ENCODE measurements around the gene APPBP2. TPM values are rescaled to one million over a fixed set of nuclear protein-coding genes. Genes with fewer than 3 reads are reported as not detected.

The APPBP2 gene
- total and polyA plus RNA-seq, 2 of the 8 experiments (the other 6 are each of a cell fraction or from before 2014, with no cell fraction given) = 3.3 to 18.0 TPM

GRCh38 chr17:60534010-60534555 lies 8.0 kb upstream of the APPBP2 start:
- CTCF ChIA-PET (ENCODE audit: partially characterized antibody) = interaction anchor here (0.6 kb wide), 1 partner anchor 134 kb away, joined by 5 read pairs; no protein-coding TSS in a partner anchor
- Histone ChIP-seq H3K23ac (ENCODE audit: insufficient read length) (no peak overlapping the region), H2AK5ac (ENCODE audit: low read depth, low read length) (no peak overlapping the region), H3K56ac (replicated peaks; ENCODE audit: insufficient read length, low read depth, low read length) (no peak overlapping the region), H4K20me1 (replicated peaks in 1 of 2; ENCODE audit: control insufficient read depth in 1 of 2, insufficient read depth in 2 of 2, low read length in 2 of 2) (no peaks in the 10 kb centered on the region), H4K91ac (replicated peaks; ENCODE audit: insufficient read length, low read length) (no peak overlapping the region), H3K4me3 (ENCODE audit: extremely low read depth in 1 of 4, insufficient read depth in 2 of 4, low read depth in 3 of 4, low read length in 4 of 4) (no peak overlapping the region), H3K79me2 (ENCODE audit: control insufficient read depth in 1 of 2, insufficient read depth in 2 of 2, low read length in 2 of 2) (no peaks in the 10 kb centered on the region), H2BK20ac (ENCODE audit: low read length) (no peak overlapping the region), H2BK5ac (ENCODE audit: low read depth, low read length) (no peak overlapping the region), H3K23me2 (ENCODE audit: low read depth, low read length) (no peaks in the 10 kb centered on the region), H3K27ac (ENCODE audit: low read depth, low read length) (no peak overlapping the region), H2BK15ac (ENCODE audit: low read length) (no peak overlapping the region), H3K36me3 (ENCODE audit: control insufficient read depth in 2 of 4, insufficient read depth in 4 of 4, low read length in 3 of 4) (no peaks in the 10 kb centered on the region), H3K4me1 (replicated peaks in 1 of 4; ENCODE audit: control insufficient read depth in 3 of 4, insufficient read depth in 4 of 4, low read length in 3 of 4) (no peaks in the 10 kb centered on the region), H4K5ac (ENCODE audit: insufficient read length, low read depth, low read length) (no peak overlapping the region), H3K79me1 (ENCODE audit: low read depth, low read length) (no peaks in the 10 kb centered on the region), H3K4me2 (ENCODE audit: insufficient read depth in 1 of 2, low read depth in 2 of 2, low read length in 2 of 2) (no peak overlapping the region), H2BK120ac (replicated peaks; ENCODE audit: low read depth, low read length) (no peak overlapping the region), H3K18ac (ENCODE audit: extremely low read depth, low read length) (no peak overlapping the region), H3K9me3 (ENCODE audit: insufficient read depth in 2 of 2, low read depth in 1 of 2, low read length in 1 of 2) (no peaks in the 10 kb centered on the region), H3K27me3 (replicated peaks in 1 of 4; ENCODE audit: control insufficient read depth in 3 of 4, extremely low read depth in 1 of 4, insufficient read depth in 3 of 4, low read length in 3 of 4) (no peaks in the 10 kb centered on the region), H2AFZ (ENCODE audit: low read length) (no peak overlapping the region), H3K14ac (ENCODE audit: insufficient read length) (no peak overlapping the region), H3K9ac (replicated peaks in 1 of 4; ENCODE audit: extremely low read depth in 1 of 4, low read depth in 3 of 4, low read length in 3 of 4) (no peak overlapping the region), H3K4ac (replicated peaks; ENCODE audit: insufficient read length, low read depth, low read length) (no peak overlapping the region), H2BK12ac (ENCODE audit: low read depth, low read length) (no peak overlapping the region), H4K8ac (ENCODE audit: extremely low read depth, insufficient read depth, low read length) (no peak overlapping the region)
- FAIRE-seq (no peak), DNase-seq (ENCODE audit: low read depth in 1 of 2, low spot score in 2 of 2) (no peak)
- 84% methylated on average over 1 of the region's 1 CpG; no CpG with 5 or more reads in 1 of the 2 experiments for whole genome bisulfite sequencing, 2 experiments (ENCODE audit: extremely low coverage in 1 of 2, insufficient coverage in 1 of 2, insufficient read length in 1 of 2, insufficient replicate concordance in 2 of 2, low coverage in 1 of 2, low lambda C conversion rate in 2 of 2, missing lambda C conversion rate in 1 of 2)
- POLR2A ChIA-PET (ENCODE audit: partially characterized antibody) = interaction anchor here (3.2 kb wide), 1 partner anchor 7 kb away, joined by 10 read pairs; the partner anchor contains the start of gene APPBP2
- no peak for TF ChIP-seq RNF2 (IDR thresholded peaks at IDR 0.05; ENCODE audit: borderline replicate concordance, low read depth, low read length, missing control alignments, poor library complexity, severe bottlenecking)
- no peak for TF ChIP-seq CHD1 (IDR thresholded peaks at IDR 0.05; ENCODE audit: low read depth, low read length)
- TF ChIP-seq USF2 (IDR thresholded peaks at IDR 0.05; ENCODE audit: low read length) = no peak
- no peak for TF ChIP-seq CBX5 (IDR thresholded peaks at IDR 0.05; ENCODE audit: low read depth, low read length)
- no peak for TF ChIP-seq NRF1 (IDR thresholded peaks at IDR 0.05; ENCODE audit: low read depth, low read length)
- no peak for TF ChIP-seq ATF2 (IDR thresholded peaks at IDR 0.05; ENCODE audit: low read length)
- TF ChIP-seq KDM4A (IDR thresholded peaks at IDR 0.05; ENCODE audit: low read depth, low read length, severe bottlenecking) = no peak
- TF ChIP-seq EZH2 (IDR thresholded peaks at IDR 0.05; ENCODE audit: low read depth, low read length, severe bottlenecking) = no peak
- TF ChIP-seq SAP30 (IDR thresholded peaks at IDR 0.05; ENCODE audit: insufficient read depth, insufficient replicate concordance, low read length) = no peak
- no peak for TF ChIP-seq BRCA1 (IDR thresholded peaks at IDR 0.05; ENCODE audit: low read depth, low read length)

Data from H1 (cell line).